GM18526 (cell line): ENCODE data around the gene NRXN3.

Source experiments
- POLR2A ChIP-seq: IDR thresholded peaks from 3 replicates; pipeline ENCODE4 v1.6.1; 2011; ENCODE audit not compliant: insufficient read length; ENCODE audit errors: extremely low read depth

NRXN3 gene

GRCh38 chr14:78156196-78156595 is 14.0 kb upstream of the NRXN3 start:
- TF ChIP-seq POLR2A: no peak

GRCh38 chr14:78157494-78158437 is 12.4 kb upstream of the NRXN3 start:
- no peak for TF ChIP-seq POLR2A

GRCh38 chr14:78162202-78162601 is 8.0 kb upstream of the NRXN3 start:
- TF ChIP-seq POLR2A: no peak

- no peak for TF ChIP-seq POLR2A
Observed at GRCh38 chr14:78164226-78164853, 5.8 kb upstream of the NRXN3 start.

GRCh38 chr14:78172428-78172827 is 2.3 kb downstream of the NRXN3 start:
- no peak for TF ChIP-seq POLR2A

GRCh38 chr14:78173346-78174035 is 3.3 kb downstream of the NRXN3 start:
- no peak for TF ChIP-seq POLR2A

GRCh38 chr14:78175412-78175811 is 5.2 kb downstream of the NRXN3 start:
- no peak for TF ChIP-seq POLR2A

GRCh38 chr14:78178071-78178470 is 7.9 kb downstream of the NRXN3 start:
- no peak for TF ChIP-seq POLR2A

GRCh38 chr14:78178971-78179370 is 8.8 kb downstream of the NRXN3 start:
- TF ChIP-seq POLR2A: no peak

- TF ChIP-seq POLR2A: no peak
Observed at GRCh38 chr14:78181270-78181669, 11.1 kb downstream of the NRXN3 start.

- no peak for TF ChIP-seq POLR2A
Observed at GRCh38 chr14:78182722-78183121, 12.5 kb downstream of the NRXN3 start.

- TF ChIP-seq POLR2A: no peak
Observed at GRCh38 chr14:78184157-78184556, 14.0 kb downstream of the NRXN3 start.

- TF ChIP-seq POLR2A: no peak
Observed at GRCh38 chr14:78186277-78186676, 16.1 kb downstream of the NRXN3 start.

GRCh38 chr14:78188882-78189281 is 18.7 kb downstream of the NRXN3 start:
- no peak for TF ChIP-seq POLR2A

- TF ChIP-seq POLR2A: no peak
Observed at GRCh38 chr14:78195431-78195830, 25.3 kb downstream of the NRXN3 start.

GRCh38 chr14:78196323-78196722 is 26.1 kb downstream of the NRXN3 start:
- TF ChIP-seq POLR2A: no peak
